Uterus (tissue), 2 donors: Measurements from ENCODE around the gene TMEM87A.

Experiments
- POLR2A ChIP-seq, 2 donors: fragments of 450-650 bp; IDR thresholded peaks; one replicate each; pipeline ENCODE4 v1.6.1; 2016; ENCODE audit warnings: antibody characterized with exemption in 2 of 2, mild to moderate bottlenecking in 1 of 2, moderate library complexity in 1 of 2
- TF ChIP-seq, protein P1 (sequence below), 4 experiments: fragments of 200-600 bp in 2 of 4; fragments of 450-650 bp in 2 of 4; sonication (generic) in 2 of 4; IDR thresholded peaks; one replicate each; pipeline ENCODE4 v1.5.1; 2016 to 2019; ENCODE audit warnings: antibody characterized with exemption in 4 of 4, mild to moderate bottlenecking in 2 of 4, moderate library complexity in 1 of 4

DNA sequence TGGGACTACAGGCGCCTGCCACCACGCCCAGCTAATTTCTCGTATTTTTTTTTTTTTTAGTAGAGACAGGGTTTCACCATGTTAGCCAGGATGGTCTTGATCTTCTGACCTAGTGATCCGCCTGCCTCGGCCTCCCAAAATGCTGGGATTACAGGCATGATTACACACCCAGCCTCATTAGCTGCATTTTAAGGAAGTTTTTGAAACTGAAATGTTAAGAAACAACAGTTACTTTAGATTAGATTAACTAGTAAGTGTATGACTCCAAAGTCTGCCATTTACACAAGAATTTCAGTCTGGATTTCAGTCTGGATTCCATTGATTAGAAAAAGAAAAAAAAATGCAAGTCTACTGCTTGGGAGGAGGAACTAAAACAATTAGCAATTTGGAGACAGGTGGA lies 40.6 kb downstream of the TMEM87A start:
- TF ChIP-seq, protein P1, sequence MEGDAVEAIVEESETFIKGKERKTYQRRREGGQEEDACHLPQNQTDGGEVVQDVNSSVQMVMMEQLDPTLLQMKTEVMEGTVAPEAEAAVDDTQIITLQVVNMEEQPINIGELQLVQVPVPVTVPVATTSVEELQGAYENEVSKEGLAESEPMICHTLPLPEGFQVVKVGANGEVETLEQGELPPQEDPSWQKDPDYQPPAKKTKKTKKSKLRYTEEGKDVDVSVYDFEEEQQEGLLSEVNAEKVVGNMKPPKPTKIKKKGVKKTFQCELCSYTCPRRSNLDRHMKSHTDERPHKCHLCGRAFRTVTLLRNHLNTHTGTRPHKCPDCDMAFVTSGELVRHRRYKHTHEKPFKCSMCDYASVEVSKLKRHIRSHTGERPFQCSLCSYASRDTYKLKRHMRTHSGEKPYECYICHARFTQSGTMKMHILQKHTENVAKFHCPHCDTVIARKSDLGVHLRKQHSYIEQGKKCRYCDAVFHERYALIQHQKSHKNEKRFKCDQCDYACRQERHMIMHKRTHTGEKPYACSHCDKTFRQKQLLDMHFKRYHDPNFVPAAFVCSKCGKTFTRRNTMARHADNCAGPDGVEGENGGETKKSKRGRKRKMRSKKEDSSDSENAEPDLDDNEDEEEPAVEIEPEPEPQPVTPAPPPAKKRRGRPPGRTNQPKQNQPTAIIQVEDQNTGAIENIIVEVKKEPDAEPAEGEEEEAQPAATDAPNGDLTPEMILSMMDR (IDR thresholded peaks at IDR 0.05) = no peak
- no peak for TF ChIP-seq POLR2A (IDR thresholded peaks at IDR 0.05)
